Duodenal mucosa (tissue), 2 donors: Measurements from ENCODE around the gene PDZD2.
"Not testable (repeated sequence)": the region's sequence is repeated elsewhere in the genome, so short reads cannot be mapped to it uniquely, and the experiment has no call there.

Experiments
- H3K27ac ChIP-seq: one replicate; pipeline ENCODE4 v1.7.0; 2013; ENCODE audit warnings: low read depth, low read length
- H3K27me3 ChIP-seq, 2 donors: one replicate each; pipeline ENCODE4 v1.7.0; 2013; ENCODE audit warnings: low read length in 2 of 2, control low read depth in 1 of 2; ENCODE audit not compliant: insufficient read depth in 2 of 2, control insufficient read depth in 1 of 2
- H3K36me3 ChIP-seq, 2 donors: one replicate each; pipeline ENCODE4 v1.7.0; 2013; ENCODE audit warnings: low read length in 2 of 2, control low read depth in 1 of 2; ENCODE audit not compliant: insufficient read depth in 2 of 2, control insufficient read depth in 1 of 2
- H3K4me1 ChIP-seq, 2 donors: one replicate each; pipeline ENCODE4 v1.7.0; 2013; ENCODE audit warnings: low read length in 2 of 2, control low read depth in 1 of 2; ENCODE audit not compliant: insufficient read depth in 2 of 2, control insufficient read depth in 1 of 2
- H3K4me3 ChIP-seq, 2 donors: one replicate each; pipeline ENCODE4 v1.7.0; 2013; ENCODE audit warnings: low read length in 2 of 2, low read depth in 1 of 2
- H3K9ac ChIP-seq, 2 donors: one replicate each; pipeline ENCODE4 v1.7.0; 2013; ENCODE audit warnings: low read length in 2 of 2, low read depth in 1 of 2
- H3K9me3 ChIP-seq, 2 donors: one replicate each; pipeline ENCODE4 v1.7.0; 2013; ENCODE audit warnings: low read length in 2 of 2, control low read depth in 1 of 2; ENCODE audit not compliant: control insufficient read depth in 1 of 2

The PDZD2 gene

DNA sequence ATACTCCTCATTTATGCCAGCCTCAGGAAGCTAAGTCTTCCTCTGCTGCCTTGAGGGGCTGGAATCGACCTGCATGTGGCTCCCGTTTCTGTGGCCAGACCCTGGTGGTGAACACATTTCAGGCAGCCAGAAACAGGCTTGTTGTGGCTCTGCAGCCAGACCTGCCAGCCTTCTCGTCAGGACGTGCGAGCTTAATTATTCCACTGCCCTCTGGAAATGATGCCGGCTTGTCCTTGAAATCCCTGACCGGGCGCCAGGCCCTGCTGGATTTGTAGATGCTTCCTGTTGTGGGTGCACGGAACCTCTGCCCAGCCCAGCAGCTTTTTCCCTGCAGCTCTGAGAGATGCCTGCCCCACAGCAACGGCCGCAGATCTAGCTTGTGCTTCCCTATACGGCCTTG lies 41.6 kb downstream of the PDZD2 start:
- Histone ChIP-seq H3K9ac (no peak overlapping the region), H3K36me3 (no peaks in the 10 kb centered on the region), H3K4me1 (no peaks in the 10 kb centered on the region), H3K27me3 (no peaks in the 10 kb centered on the region), H3K27ac (no peak overlapping the region), H3K4me3 (no peak overlapping the region), H3K9me3 (no peaks in the 10 kb centered on the region)

DNA sequence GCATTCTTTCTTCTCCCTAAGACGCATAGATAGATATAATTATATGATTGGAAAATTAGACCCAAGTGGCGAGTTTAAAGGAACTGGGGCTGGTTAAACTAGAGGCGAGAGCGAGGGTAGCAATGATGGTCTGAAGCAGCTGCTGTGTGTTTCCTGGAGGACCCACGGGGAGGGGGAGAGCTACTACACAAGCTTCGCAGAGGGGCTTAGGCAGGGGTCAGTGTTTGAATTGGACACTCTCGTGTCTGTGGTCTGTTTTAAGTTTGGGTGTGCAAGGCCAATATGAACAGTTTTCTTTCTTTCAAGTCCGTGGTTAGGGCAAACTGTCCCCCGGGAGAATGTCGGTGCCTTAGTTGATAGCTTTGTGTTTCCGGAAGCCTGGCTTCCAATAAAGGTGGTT lies 43.1 kb downstream of the PDZD2 start:
- H3K27me3 ChIP-seq: no peaks in the 10 kb centered on the region
- no peak overlapping the region for H3K9ac ChIP-seq
- H3K36me3 ChIP-seq: no peaks in the 10 kb centered on the region
- H3K27ac ChIP-seq: no peak overlapping the region
- no peak overlapping the region for H3K4me3 ChIP-seq
- H3K9me3 ChIP-seq: no peaks in the 10 kb centered on the region
- no peaks in the 10 kb centered on the region for H3K4me1 ChIP-seq

DNA sequence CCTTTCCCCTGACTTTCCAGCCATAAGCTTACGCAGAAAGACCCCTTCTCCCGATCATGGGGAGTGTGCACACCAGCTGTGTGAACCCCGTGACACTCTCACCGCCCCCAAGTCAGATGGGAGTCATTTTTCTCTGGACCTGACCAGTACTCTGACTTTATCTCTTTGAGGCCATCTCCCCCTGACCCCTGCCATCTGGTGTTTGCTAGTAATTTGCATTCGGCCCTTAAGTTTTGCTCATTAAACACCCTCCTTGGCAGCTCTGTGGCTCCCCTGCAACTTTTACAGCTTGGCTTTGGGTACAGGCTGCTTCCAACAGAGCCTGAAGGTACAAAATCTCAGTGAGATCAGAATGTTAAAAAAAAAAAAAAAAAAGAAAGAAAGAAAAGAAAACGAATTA lies 43.9 kb downstream of the PDZD2 start:
- no peaks in the 10 kb centered on the region for H3K4me1 ChIP-seq
- no peak overlapping the region for H3K9ac ChIP-seq
- no peaks in the 10 kb centered on the region for H3K36me3 ChIP-seq
- H3K4me3 ChIP-seq: no peak overlapping the region
- no peaks in the 10 kb centered on the region for H3K27me3 ChIP-seq
- H3K9me3 ChIP-seq: no peaks in the 10 kb centered on the region
- H3K27ac ChIP-seq: no peak overlapping the region

DNA sequence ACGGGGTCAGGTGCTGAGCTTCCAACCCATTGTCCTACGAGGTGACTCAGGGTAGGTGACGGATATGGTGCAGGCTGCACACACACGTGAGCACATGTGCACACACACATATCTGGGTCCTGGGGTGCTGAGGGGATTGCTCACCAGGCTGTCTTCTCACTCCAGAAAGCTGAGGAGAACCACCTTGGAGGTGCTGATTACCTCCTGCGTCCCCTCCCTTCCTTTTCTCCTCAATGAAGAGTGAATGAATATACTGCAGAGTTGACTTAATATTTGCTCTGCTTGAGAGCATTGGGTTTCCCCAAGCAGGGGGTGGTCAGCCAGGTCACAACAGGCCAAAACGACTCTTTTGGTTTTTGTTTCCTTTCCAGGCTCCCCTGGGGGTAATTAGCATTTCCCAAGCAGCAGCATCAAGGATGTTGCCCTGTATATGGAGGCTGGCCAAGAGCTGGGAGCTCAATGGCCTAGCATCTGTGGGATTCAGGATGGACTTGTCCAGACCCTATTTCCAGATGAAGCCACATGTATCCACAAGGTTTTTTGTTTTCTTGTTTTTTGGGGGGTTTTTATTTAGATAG lies 49.7 kb downstream of the PDZD2 start:
- Histone ChIP-seq H3K9ac (no peak overlapping the region), H3K4me3 (no peak overlapping the region), H3K36me3 (no peaks in the 10 kb centered on the region), H3K4me1 (no peaks in the 10 kb centered on the region), H3K27me3 (no peaks in the 10 kb centered on the region), H3K9me3 (no peaks in the 10 kb centered on the region), H3K27ac (no peak overlapping the region)

DNA sequence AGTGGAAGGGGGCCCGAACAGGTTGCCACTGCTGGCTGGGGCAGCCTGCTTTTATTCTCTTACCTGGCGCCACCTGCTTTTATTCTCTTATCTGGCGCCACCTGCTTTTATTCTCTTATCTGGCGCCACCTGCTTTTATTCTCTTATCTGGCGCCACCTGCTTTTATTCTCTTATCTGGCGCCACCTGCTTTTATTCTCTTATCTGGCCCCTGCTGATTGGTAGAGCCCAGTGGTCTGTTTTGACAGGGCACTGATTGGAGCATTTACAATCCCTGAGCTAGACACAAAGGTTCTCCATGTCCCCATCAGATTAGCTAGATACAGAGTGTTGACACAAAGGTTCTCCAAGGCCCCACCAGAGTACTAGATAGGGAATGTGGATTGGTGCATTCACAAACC lies 52.5 kb downstream of the PDZD2 start:
- not testable (repeated sequence) for H3K36me3 ChIP-seq, H3K27me3 ChIP-seq, H3K4me3 ChIP-seq, H3K9ac ChIP-seq, H3K4me1 ChIP-seq, H3K27ac ChIP-seq, H3K9me3 ChIP-seq

DNA sequence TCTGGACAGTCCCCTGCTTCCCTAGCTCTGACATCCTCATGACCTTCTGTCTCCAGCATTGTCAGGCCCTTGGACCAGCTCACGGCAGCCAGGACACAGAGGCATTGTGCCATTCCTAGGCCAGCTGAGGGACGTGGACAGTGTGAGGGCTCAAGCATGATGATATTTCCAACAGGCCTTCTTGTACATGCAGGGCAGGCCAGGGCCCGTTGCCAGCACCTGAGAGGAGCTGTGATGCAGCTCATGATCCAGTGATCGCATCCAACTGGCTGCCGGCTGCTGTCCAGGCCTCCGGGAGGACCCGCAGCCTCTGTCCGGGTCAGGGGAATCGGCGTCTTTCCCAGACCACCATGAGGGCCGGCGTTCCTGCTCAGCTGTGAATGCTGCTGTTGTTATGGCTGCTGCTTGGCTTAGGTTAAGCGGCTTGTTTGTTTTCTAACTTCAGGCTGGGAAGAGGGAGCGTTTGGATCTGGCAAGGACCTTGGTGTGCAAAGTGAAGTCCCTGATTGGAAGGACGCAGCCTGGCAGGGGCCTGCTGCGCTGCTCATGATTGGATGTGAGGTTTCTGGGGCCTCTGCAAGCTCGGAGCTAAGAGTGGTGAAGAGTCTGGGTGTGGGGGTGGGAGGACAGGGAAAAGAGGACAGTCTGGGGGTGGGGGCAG lies 53.8 kb downstream of the PDZD2 start:
- H3K4me3 ChIP-seq: no peak overlapping the region
- H3K9me3 ChIP-seq: no peaks in the 10 kb centered on the region
- H3K36me3 ChIP-seq: no peaks in the 10 kb centered on the region
- H3K27ac ChIP-seq: no peak overlapping the region
- no peaks in the 10 kb centered on the region for H3K4me1 ChIP-seq
- H3K27me3 ChIP-seq: no peaks in the 10 kb centered on the region
- H3K9ac ChIP-seq: no peak overlapping the region

DNA sequence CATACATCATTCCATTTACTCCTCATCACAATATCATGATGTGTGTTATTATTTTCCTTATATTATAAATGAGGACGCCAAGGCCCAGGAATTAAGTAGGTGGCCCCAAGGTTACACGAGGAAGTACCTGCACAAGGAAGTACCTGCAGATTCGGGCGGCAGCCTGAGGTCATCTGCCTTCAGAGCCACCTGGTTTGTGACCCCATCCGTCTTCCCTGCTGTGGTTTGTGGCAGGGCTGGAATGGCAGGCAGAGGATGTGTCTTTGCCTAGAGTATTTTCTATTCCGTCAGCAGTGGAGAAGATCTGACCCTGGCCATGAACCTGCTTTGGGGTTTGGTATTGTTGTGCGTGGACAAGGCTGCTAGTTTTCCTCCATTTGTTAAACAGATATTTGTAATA lies 59.7 kb downstream of the PDZD2 start:
- no peaks in the 10 kb centered on the region for H3K27me3 ChIP-seq
- H3K9ac ChIP-seq: no peak overlapping the region
- no peaks in the 10 kb centered on the region for H3K36me3 ChIP-seq
- no peaks in the 10 kb centered on the region for H3K4me1 ChIP-seq
- H3K4me3 ChIP-seq: no peak overlapping the region
- no peak overlapping the region for H3K27ac ChIP-seq
- no peaks in the 10 kb centered on the region for H3K9me3 ChIP-seq

DNA sequence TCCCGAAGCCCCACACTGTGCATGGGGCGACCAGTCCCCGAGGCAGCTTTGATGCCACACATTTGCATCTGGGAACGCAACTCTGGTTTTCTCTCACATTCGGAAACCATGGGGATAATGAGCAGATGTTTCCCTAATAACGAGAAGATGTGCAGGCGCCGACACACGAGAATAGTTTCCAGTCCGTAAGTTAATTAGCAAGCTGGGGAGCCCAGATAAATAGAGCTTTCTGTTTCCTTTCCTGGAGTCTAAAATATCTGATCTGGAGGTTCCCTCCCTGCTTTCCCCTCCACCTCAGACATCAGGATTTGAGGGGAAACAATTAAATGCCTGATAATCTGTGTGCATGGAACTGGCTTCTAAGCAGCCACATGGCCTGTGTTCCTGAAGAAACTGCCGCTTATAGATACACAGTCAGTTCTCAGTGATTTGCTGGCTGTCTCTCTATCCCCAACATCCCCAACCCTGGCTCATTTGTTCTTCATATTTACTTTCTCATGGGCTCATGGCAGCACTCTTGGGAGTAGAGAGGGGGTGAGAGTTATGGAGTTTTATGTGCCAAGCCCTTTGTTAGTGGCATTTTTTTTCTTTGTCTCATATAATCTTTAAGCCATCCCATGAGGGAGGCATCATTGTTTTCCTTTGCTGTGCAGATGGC lies 62.8 kb downstream of the PDZD2 start:
- Histone ChIP-seq H3K4me3 (no peak overlapping the region), H3K27me3 (no peaks in the 10 kb centered on the region), H3K9me3 (no peaks in the 10 kb centered on the region), H3K9ac (no peak overlapping the region), H3K27ac (no peak overlapping the region), H3K4me1 (no peaks in the 10 kb centered on the region), H3K36me3 (no peaks in the 10 kb centered on the region)

DNA sequence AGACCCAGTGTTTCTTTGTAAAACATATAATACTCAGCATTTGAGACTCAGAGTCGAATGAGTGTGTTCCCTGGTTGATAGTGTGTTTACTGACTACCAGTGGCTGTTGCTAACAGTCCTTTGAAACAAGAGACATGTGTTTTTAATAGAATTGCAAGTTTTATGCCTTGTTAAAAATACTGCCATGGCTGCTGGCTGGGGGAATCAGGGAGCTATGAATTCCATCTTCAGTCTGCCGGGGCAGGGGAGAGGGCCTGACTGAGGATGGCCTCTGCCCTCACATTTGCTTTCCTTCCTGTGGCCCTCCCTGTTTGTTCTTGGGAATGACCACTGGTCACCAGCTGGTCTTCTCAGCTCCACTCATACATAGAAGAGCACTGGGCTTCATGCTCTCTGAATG lies 63.8 kb downstream of the PDZD2 start:
- Histone ChIP-seq H3K9me3 (no peaks in the 10 kb centered on the region), H3K4me3 (no peak overlapping the region), H3K27me3 (no peaks in the 10 kb centered on the region), H3K9ac (no peak overlapping the region), H3K4me1 (no peaks in the 10 kb centered on the region), H3K27ac (no peak overlapping the region), H3K36me3 (no peaks in the 10 kb centered on the region)

DNA sequence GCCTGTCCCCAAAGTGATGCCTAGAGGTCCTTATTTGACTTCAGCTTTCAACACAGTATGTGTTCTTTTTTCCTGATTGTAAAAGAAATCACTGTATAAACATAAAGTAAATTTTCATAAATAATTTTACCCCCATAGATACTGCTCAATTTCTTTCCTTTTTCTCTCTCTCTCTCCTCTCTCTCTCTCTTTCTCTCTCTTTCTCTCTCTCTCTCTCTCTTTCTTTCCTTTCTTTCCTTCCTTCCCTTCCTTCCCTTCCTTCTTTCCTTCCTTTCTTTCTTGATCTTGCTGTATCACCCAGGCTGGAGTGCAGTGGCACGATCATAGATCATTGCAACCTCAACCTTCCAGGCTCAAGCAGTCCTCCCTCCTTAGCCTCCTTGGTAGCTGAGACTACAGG lies 64.8 kb downstream of the PDZD2 start:
- H3K36me3 ChIP-seq: no peaks in the 10 kb centered on the region
- no peaks in the 10 kb centered on the region for H3K27me3 ChIP-seq
- H3K4me1 ChIP-seq: no peaks in the 10 kb centered on the region
- no peaks in the 10 kb centered on the region for H3K9me3 ChIP-seq
- H3K9ac ChIP-seq: no peak overlapping the region
- no peak overlapping the region for H3K27ac ChIP-seq
- H3K4me3 ChIP-seq: no peak overlapping the region
